Measurements from ENCODE around the gene KCNK3.

GRCh38 chr2:26722911-26723310 lies 30.4 kb downstream of the KCNK3 start:
- TF ChIP-seq CTCF (IDR thresholded peaks at IDR 0.05) (no peak), POLR2A (IDR thresholded peaks at IDR 0.05) (no peak)
